DND-41 (cell line): ENCODE results near the gene SMG6.

Experiments
- EZH2 ChIP-seq: IDR thresholded peaks from 3 replicates; pipeline ENCODE4 v1.6.1; 2012; ENCODE audit warnings: borderline replicate concordance, low read depth, mild to moderate bottlenecking, moderate library complexity, low read length, inconsistent platforms; ENCODE audit not compliant: severe bottlenecking
- TF ChIP-seq, protein P1 (sequence below): IDR thresholded peaks from 2 replicates; pipeline ENCODE4 v1.5.1; 2012; ENCODE audit warnings: borderline replicate concordance, low read length, moderate library complexity, mild to moderate bottlenecking; ENCODE audit not compliant: poor library complexity, severe bottlenecking; ENCODE audit errors: extremely low read depth

DNA sequence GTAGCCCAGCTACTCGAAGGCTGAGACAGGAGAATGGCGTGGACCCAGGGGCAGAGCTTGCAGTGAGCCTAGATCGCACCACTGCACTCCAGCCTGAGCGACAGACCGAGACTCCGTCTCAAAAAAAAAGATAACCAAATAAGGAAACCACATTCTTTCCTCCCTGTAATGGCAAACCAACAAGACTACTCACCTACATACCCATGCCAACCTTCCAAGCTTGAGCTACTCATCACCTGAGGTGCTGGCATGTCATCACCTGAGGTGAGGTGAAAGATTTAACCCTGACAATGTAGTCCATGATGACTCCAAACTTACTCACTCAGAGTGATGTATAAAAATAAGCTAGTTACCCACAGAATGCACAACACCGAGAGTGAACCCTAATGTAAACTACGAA lies 85.2 kb downstream of the SMG6 start:
- TF ChIP-seq, protein P1, sequence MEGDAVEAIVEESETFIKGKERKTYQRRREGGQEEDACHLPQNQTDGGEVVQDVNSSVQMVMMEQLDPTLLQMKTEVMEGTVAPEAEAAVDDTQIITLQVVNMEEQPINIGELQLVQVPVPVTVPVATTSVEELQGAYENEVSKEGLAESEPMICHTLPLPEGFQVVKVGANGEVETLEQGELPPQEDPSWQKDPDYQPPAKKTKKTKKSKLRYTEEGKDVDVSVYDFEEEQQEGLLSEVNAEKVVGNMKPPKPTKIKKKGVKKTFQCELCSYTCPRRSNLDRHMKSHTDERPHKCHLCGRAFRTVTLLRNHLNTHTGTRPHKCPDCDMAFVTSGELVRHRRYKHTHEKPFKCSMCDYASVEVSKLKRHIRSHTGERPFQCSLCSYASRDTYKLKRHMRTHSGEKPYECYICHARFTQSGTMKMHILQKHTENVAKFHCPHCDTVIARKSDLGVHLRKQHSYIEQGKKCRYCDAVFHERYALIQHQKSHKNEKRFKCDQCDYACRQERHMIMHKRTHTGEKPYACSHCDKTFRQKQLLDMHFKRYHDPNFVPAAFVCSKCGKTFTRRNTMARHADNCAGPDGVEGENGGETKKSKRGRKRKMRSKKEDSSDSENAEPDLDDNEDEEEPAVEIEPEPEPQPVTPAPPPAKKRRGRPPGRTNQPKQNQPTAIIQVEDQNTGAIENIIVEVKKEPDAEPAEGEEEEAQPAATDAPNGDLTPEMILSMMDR, result no peak
- no peak for TF ChIP-seq EZH2
